Neural crest cell (in vitro differentiated cells): ENCODE data around the gene CKAP2L. TPM values are rescaled to one million over a fixed set of nuclear protein-coding genes. Genes with fewer than 3 reads are reported as not detected.

Experiments used
- DNase-seq: peaks from one replicate; pipeline ENCODE4 v3.0.0; 2021; ENCODE audit warnings: low read depth, mixed read lengths, low spot score
- H3K27ac Mint-ChIP-seq: one replicate; pipeline ENCODE4 v1.8.0; 2021; ENCODE audit warnings: mild to moderate bottlenecking, mixed read lengths; ENCODE audit not compliant: unreplicated experiment
- H3K27me3 Mint-ChIP-seq: 2 replicates; pipeline ENCODE4 v1.8.0; 2021; ENCODE audit warnings: low read depth, mild to moderate bottlenecking, mixed read lengths
- H3K36me3 Mint-ChIP-seq: 2 replicates; pipeline ENCODE4 v1.8.0; 2021; ENCODE audit warnings: low read depth, mild to moderate bottlenecking, mixed read lengths
- H3K4me1 Mint-ChIP-seq: 2 replicates; pipeline ENCODE4 v1.8.0; 2021; ENCODE audit warnings: mixed read lengths
- H3K4me3 Mint-ChIP-seq: one replicate; pipeline ENCODE4 v1.8.0; 2021; ENCODE audit warnings: mild to moderate bottlenecking, mixed read lengths
- H3K9me3 Mint-ChIP-seq: 2 replicates; pipeline ENCODE4 v1.8.0; 2021; ENCODE audit warnings: mixed read lengths
- CTCF ChIP-seq: fragments of 200-600 bp; sonication (generic); conservative IDR thresholded peaks from 2 replicates; pipeline ENCODE4 v1.5.0; 2021; ENCODE audit warnings: antibody characterized with exemption, mild to moderate bottlenecking
- total RNA-seq: library from RNA; stranded (reverse); gene quantifications from 2 replicates; pipeline ENCODE4 v1.2.1, GENCODE V29; 2021

The CKAP2L gene
- total RNA-seq, 1 donor from 2014 or later: 27.4 TPM

GRCh38 chr2:112701052-112701451, 63.4 kb downstream of the CKAP2L start:
- no peak for TF ChIP-seq CTCF
- Mint-ChIP-seq H3K4me1 (no peaks in the 10 kb centered on the region), H3K27me3 (no peaks in the 10 kb centered on the region), H3K36me3 (no peaks in the 10 kb centered on the region), H3K4me3 (no peak overlapping the region), H3K9me3 (no peaks in the 10 kb centered on the region), H3K27ac (no peak overlapping the region)
- no peak for DNase-seq

GRCh38 chr2:112699984-112700667, 64.3 kb downstream of the CKAP2L start:
- Mint-ChIP-seq H3K27ac (no peak overlapping the region), H3K4me1 (no peaks in the 10 kb centered on the region), H3K27me3 (no peaks in the 10 kb centered on the region), H3K36me3 (no peaks in the 10 kb centered on the region), H3K4me3 (no peak overlapping the region), H3K9me3 (no peaks in the 10 kb centered on the region)
- TF ChIP-seq CTCF: no peak
- DNase-seq: no peak

GRCh38 chr2:112698834-112699515, 65.4 kb downstream of the CKAP2L start:
- Mint-ChIP-seq H3K4me1 (no peaks in the 10 kb centered on the region), H3K27ac (no peak overlapping the region), H3K4me3 (no peak overlapping the region), H3K36me3 (no peaks in the 10 kb centered on the region), H3K9me3 (no peaks in the 10 kb centered on the region), H3K27me3 (no peaks in the 10 kb centered on the region)
- no peak for DNase-seq
- no peak for TF ChIP-seq CTCF

- no peak for TF ChIP-seq CTCF
- Mint-ChIP-seq H3K4me3 (no peak overlapping the region), H3K27me3 (no peaks in the 10 kb centered on the region), H3K9me3 (no peaks in the 10 kb centered on the region), H3K27ac (no peak overlapping the region), H3K36me3 (no peaks in the 10 kb centered on the region), H3K4me1 (peaks cover 11% of the 10 kb centered on the region)
- no peak for DNase-seq
These were observed 70.2 kb downstream of the CKAP2L start for GRCh38 chr2:112694182-112694581.

DNA sequence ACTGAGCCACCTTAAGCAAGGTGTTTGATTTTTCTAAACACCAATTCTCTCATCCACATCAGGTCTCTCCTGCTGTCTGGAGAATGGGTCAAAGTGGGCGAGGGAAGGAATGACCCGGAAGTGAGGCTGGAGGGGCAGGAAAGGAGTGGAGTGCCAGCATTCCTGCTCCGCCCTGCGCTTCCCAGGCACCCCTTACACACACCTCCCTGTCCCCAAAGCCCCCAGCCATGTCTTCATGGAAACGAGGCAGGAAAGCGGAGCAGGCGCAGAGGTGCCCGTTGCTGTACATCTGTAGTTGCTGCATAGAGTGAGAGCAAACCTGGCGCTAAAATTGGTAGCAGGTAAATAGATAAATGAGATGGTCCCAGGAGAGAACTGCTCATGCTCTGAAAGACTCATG, 70.8 kb downstream of the CKAP2L start:
- Mint-ChIP-seq H3K4me3 (no peak overlapping the region), H3K36me3 (no peaks in the 10 kb centered on the region), H3K4me1 (peaks cover 11% of the 10 kb centered on the region), H3K27ac (peak overlapping the region; percentile 28), H3K9me3 (no peaks in the 10 kb centered on the region), H3K27me3 (no peaks in the 10 kb centered on the region)
- DNase-seq: no peak
- TF ChIP-seq CTCF: no peak
